GM10847 (cell line): ENCODE measurements around the gene SNTA1.

Source experiments
- POLR2A ChIP-seq: IDR thresholded peaks from 2 replicates; pipeline ENCODE4 v1.6.1; 2011; ENCODE audit not compliant: insufficient read length; ENCODE audit errors: extremely low read depth

SNTA1 gene

DNA sequence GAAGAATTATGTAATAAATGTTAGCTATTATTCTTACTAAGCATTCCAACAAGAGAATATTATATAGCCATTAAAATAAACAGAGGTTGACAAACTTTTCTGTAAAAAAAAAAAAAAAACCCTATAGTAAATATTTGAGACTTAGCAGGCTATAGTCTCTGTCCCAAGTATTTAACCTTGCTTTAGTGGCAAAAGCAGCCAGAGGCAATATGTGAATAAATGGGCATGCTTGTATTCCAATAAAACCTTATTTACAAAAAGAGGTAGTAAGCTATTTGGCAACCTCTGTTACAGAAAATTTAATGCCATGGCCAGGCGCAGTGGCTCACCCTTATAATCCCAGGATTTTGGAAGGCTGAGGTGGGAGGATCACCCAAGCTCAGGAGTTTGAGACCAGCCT is 56.9 kb downstream of the SNTA1 start:
- no peak for TF ChIP-seq POLR2A

GRCh38 chr20:33377366-33377765 is 66.2 kb downstream of the SNTA1 start:
- no peak for TF ChIP-seq POLR2A

- no peak for TF ChIP-seq POLR2A
Observed at GRCh38 chr20:33373735-33374605, 69.6 kb downstream of the SNTA1 start.

DNA sequence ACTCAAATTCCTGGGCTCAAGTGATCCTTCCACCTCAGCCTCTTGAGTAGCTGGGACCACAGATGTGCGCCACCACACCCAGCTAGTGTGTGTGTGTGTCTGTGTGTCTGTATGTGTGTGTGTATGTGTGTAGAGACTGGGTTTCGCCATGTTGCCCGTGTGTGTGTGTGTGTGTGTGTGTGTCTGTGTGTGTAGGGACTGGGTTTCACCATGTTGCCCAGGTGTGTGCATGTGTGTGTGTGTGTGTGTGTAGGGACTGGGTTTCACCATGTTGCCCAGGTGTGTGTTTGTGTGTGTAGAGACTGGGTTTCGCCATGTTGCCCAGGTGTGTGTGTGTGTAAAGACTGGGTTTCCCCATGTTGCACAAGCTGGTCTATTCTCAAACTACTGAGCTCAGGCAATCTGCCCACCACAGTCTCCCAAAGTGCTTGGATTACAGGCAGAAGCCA is 70.5 kb downstream of the SNTA1 start:
- TF ChIP-seq POLR2A = no peak

DNA sequence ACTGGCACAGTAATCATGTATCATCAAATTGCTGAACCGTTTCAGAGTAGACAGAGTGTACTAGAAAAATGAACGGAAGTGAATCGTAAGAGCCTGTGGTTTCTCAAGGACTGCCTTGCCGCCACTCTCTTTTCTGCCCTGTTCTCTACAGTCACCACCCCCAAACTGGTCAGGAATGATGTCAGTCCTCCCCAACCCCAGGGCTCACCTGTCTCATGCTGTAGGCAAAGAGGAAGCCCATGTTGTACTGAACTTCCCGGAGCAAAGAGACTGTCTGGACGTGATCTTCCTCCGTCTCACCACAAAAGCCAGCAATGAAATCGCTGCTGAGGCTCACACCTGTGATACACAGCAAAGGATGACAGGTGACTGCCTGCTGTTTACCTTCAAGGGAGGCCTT is 73.3 kb downstream of the SNTA1 start:
- TF ChIP-seq POLR2A = no peak

- TF ChIP-seq POLR2A = no peak
Observed at GRCh38 chr20:33362898-33363297, 80.7 kb downstream of the SNTA1 start.

GRCh38 chr20:33359399-33360261 is 83.9 kb downstream of the SNTA1 start:
- TF ChIP-seq POLR2A = no peak
